Neural progenitor cell (in vitro differentiated cells): ENCODE data around the gene TSC22D3. TPM values are rescaled to one million over a fixed set of nuclear protein-coding genes. Genes with fewer than 3 reads are reported as not detected.

ENCODE experiments used
- DNase-seq: peaks from one replicate; pipeline ENCODE4 v3.0.0-alpha.2; 2016; ENCODE audit warnings: low spot score
- H2AFZ ChIP-seq: fragments of 200-600 bp; sonication (generic); replicated peaks from 2 replicates; pipeline ENCODE4 v1.6.1; 2016; ENCODE audit warnings: antibody characterized with exemption
- H3F3A ChIP-seq: fragments of 200-600 bp; sonication (generic); 2 replicates; pipeline ENCODE4 v1.6.1; 2016; ENCODE audit warnings: antibody characterized with exemption, low read depth
- H3K27ac ChIP-seq: fragments of 200-600 bp; sonication (generic); 2 replicates; pipeline ENCODE4 v1.5.1; 2016; ENCODE audit warnings: mild to moderate bottlenecking
- H3K27me3 ChIP-seq: fragments of 200-600 bp; sonication (generic); 2 replicates; pipeline ENCODE4 v1.6.1; 2016; ENCODE audit warnings: mild to moderate bottlenecking, moderate library complexity
- H3K36me3 ChIP-seq: fragments of 200-600 bp; sonication (generic); 2 replicates; pipeline ENCODE4 v1.5.1; 2016
- H3K4me1 ChIP-seq: fragments of 200-600 bp; sonication (generic); 2 replicates; pipeline ENCODE4 v1.6.1; 2016; ENCODE audit warnings: mixed run types
- H3K4me2 ChIP-seq: fragments of 200-600 bp; sonication (generic); 2 replicates; pipeline ENCODE4 v1.6.1; 2016
- H3K4me3 ChIP-seq: fragments of 200-600 bp; sonication (generic); 2 replicates; pipeline ENCODE4 v1.5.1; 2016
- H3K79me2 ChIP-seq: fragments of 200-600 bp; sonication (generic); 2 replicates; pipeline ENCODE4 v1.6.1; 2016; ENCODE audit warnings: low read depth
- H3K9ac ChIP-seq: fragments of 200-600 bp; sonication (generic); 2 replicates; pipeline ENCODE4 v1.6.1; 2016
- H3K9me3 ChIP-seq: fragments of 200-600 bp; sonication (generic); 2 replicates; pipeline ENCODE4 v1.5.1; 2016; ENCODE audit warnings: low read depth
- H4K20me1 ChIP-seq: fragments of 200-600 bp; sonication (generic); 2 replicates; pipeline ENCODE4 v1.6.1; 2016; ENCODE audit warnings: low read depth
- H3K27ac Mint-ChIP-seq: 3 replicates; pipeline ENCODE4 v1.8.0; 2021; ENCODE audit warnings: mixed read lengths
- H3K27me3 Mint-ChIP-seq: 2 replicates; pipeline ENCODE4 v1.8.0; 2022; ENCODE audit warnings: low read depth, mild to moderate bottlenecking, inconsistent platforms, moderate library complexity, mixed read lengths; ENCODE audit not compliant: insufficient read depth
- H3K36me3 Mint-ChIP-seq: 3 replicates; pipeline ENCODE4 v1.8.0; 2021; ENCODE audit warnings: mixed read lengths
- H3K4me1 Mint-ChIP-seq: 3 replicates; pipeline ENCODE4 v1.8.0; 2021; ENCODE audit warnings: mixed read lengths
- H3K4me3 Mint-ChIP-seq: 3 replicates; pipeline ENCODE4 v1.8.0; 2021; ENCODE audit warnings: mild to moderate bottlenecking, moderate library complexity, mixed read lengths
- H3K9me3 Mint-ChIP-seq: 3 replicates; pipeline ENCODE4 v1.8.0; 2020; ENCODE audit warnings: mixed read lengths
- EZH2 ChIP-seq: fragments of 200-600 bp; sonication (generic); IDR thresholded peaks from 2 replicates; pipeline ENCODE4 v1.6.1; 2017; ENCODE audit warnings: antibody characterized with exemption, mild to moderate bottlenecking, moderate library complexity
- EZH2phosphoT487 ChIP-seq: fragments of 200-600 bp; sonication (generic); IDR thresholded peaks from 2 replicates; pipeline ENCODE4 v1.6.1; 2017; ENCODE audit warnings: antibody characterized with exemption
- total RNA-seq: library from RNA; depleted of rRNA; stranded (reverse); fragments of >200 nt; gene quantifications from 2 replicates; pipeline ENCODE4 v1.2.3, GENCODE V29; 2015; ENCODE audit warnings: low replicate concordance
- TF ChIP-seq, protein P1 (sequence below): fragments of 200-600 bp; sonication (generic); IDR thresholded peaks from 2 replicates; pipeline ENCODE4 v1.5.1; 2017; ENCODE audit warnings: antibody characterized with exemption, mild to moderate bottlenecking

The TSC22D3 gene
- total RNA-seq, 1 donor from 2014 or later = 44.9 TPM

DNA sequence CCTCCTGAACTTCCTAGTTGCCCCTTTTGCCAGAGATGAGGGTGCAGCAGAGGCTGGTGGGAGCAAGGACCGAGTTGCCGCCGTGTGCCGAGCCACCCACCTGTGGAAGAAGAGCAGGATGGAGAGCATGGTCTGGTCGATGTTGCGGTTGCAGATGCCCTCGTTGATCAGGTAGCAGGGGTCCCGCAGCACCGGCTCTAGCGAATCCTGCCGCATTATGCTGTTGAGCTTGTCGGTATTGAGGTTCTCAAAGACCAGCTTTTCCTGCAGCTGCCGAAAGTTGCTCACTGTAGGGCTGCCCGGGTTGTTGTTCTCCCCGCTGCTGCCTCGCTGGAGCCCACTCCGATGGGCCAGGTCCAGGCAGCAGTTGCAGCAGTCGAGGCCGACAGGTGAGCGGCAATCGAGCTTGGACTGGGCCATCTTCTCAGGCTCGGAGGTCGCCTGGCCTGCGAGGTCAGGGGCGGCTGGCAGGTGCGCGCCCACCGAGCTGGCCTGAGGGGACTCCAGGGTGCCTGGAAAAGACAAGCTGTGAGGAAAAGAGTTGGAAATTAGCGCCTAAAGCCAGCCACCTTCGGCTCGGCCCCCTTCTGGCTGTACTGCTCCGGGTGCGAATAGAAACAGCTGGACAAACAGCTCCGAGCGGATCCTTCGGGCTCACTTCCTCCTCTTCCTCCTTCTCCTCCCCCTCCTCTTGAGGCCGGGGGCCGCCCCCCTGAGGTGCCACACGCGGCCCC is 420 bp downstream of the TSC22D3 start:
- Histone ChIP-seq H2AFZ (peak overlapping the region; percentile 87), H3K4me3 (peak overlapping the region; percentile 56), H3K79me2 (no peaks in the 10 kb centered on the region), H4K20me1 (no peaks in the 10 kb centered on the region), H3K4me1 (peaks cover 24% of the 10 kb centered on the region), H3F3A (no peaks in the 10 kb centered on the region), H3K9ac (no peak overlapping the region), H3K4me2 (peak overlapping the region; percentile 89), H3K36me3 (no peaks in the 10 kb centered on the region), H3K27me3 (peaks cover 52% of the 10 kb centered on the region), H3K9me3 (no peaks in the 10 kb centered on the region), H3K27ac (no peak overlapping the region)
- H3K9me3 Mint-ChIP-seq = no peaks in the 10 kb centered on the region
- no peaks in the 10 kb centered on the region for H3K36me3 Mint-ChIP-seq
- TF ChIP-seq EZH2 (peak; percentile 41), EZH2phosphoT487 (no peak)
- TF ChIP-seq, protein P1, sequence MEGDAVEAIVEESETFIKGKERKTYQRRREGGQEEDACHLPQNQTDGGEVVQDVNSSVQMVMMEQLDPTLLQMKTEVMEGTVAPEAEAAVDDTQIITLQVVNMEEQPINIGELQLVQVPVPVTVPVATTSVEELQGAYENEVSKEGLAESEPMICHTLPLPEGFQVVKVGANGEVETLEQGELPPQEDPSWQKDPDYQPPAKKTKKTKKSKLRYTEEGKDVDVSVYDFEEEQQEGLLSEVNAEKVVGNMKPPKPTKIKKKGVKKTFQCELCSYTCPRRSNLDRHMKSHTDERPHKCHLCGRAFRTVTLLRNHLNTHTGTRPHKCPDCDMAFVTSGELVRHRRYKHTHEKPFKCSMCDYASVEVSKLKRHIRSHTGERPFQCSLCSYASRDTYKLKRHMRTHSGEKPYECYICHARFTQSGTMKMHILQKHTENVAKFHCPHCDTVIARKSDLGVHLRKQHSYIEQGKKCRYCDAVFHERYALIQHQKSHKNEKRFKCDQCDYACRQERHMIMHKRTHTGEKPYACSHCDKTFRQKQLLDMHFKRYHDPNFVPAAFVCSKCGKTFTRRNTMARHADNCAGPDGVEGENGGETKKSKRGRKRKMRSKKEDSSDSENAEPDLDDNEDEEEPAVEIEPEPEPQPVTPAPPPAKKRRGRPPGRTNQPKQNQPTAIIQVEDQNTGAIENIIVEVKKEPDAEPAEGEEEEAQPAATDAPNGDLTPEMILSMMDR = peak; percentile 24
- H3K27me3 Mint-ChIP-seq = peaks cover 23% of the 10 kb centered on the region
- H3K4me1 Mint-ChIP-seq = peaks cover 19% of the 10 kb centered on the region
- peak; percentile 35 for DNase-seq
- H3K27ac Mint-ChIP-seq = no peak overlapping the region
- peak overlapping the region; percentile 80 for H3K4me3 Mint-ChIP-seq

DNA sequence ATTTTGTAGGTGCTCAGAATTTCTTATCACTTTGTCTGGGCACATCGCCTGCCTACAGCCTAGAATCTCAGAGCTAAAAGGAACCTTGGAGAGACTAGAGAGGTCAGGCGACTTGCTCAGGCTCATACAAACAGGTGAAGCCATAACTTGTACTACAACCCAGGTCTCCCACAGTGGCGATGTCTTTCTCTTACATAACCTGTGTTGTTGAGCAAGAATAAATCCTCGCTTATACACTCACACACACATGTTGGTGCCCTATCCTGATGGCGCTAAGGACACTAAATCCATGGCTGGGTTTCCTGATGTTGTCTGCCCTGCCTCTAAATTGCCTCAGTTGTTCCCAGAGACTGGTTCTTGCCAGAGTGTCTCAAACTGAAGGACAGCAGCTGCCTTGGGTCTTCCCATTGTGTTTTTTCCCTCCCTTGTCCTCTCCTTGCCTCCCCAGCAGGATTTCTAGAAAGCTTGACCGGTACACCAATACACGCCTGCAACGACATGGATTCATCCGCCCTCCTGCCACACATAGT is 1.6 kb downstream of the TSC22D3 start:
- peaks cover 24% of the 10 kb centered on the region for H3K4me1 ChIP-seq
- H3K9me3 ChIP-seq = no peaks in the 10 kb centered on the region
- Mint-ChIP-seq H3K36me3 (no peaks in the 10 kb centered on the region), H3K27ac (no peak overlapping the region), H3K4me3 (peak overlapping the region; percentile 80), H3K27me3 (peaks cover 22% of the 10 kb centered on the region), H3K4me1 (peaks cover 19% of the 10 kb centered on the region), H3K9me3 (no peaks in the 10 kb centered on the region)
- H3K4me3 ChIP-seq = no peak overlapping the region
- no peaks in the 10 kb centered on the region for H3F3A ChIP-seq
- no peaks in the 10 kb centered on the region for H4K20me1 ChIP-seq
- no peaks in the 10 kb centered on the region for H3K36me3 ChIP-seq
- no peak for DNase-seq
- H3K4me2 ChIP-seq = peak overlapping the region; percentile 56
- no peak overlapping the region for H3K27ac ChIP-seq
- H2AFZ ChIP-seq = no peak overlapping the region
- TF ChIP-seq EZH2phosphoT487 = no peak
- peaks cover 52% of the 10 kb centered on the region for H3K27me3 ChIP-seq
- no peaks in the 10 kb centered on the region for H3K79me2 ChIP-seq
- H3K9ac ChIP-seq = no peak overlapping the region

DNA sequence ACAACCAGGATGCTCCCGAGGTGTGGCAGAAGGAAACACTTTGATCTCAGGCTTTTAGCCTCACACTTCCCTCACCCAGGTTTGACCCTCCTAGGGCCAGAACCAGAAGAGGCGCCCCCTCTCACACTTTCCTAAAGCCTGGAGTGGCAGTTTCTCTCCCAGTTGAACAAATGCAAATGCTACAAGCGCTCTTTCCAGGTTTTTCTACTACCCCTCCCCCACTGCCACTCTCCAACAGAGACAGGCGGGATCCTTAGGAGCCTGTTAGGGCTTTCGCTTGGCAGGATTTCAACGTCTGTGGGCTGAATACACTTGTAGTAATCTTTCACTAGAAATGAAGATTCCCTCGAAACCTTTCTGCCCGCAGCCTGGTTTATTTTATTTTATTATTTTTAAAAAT is 2.4 kb downstream of the TSC22D3 start:
- Mint-ChIP-seq H3K27ac (no peak overlapping the region), H3K4me3 (no peak overlapping the region), H3K27me3 (peaks cover 22% of the 10 kb centered on the region), H3K36me3 (no peaks in the 10 kb centered on the region), H3K9me3 (no peaks in the 10 kb centered on the region), H3K4me1 (peaks cover 19% of the 10 kb centered on the region)
- Histone ChIP-seq H3K36me3 (no peaks in the 10 kb centered on the region), H3K4me3 (no peak overlapping the region), H3F3A (no peaks in the 10 kb centered on the region), H3K27me3 (peaks cover 52% of the 10 kb centered on the region), H3K4me1 (peaks cover 24% of the 10 kb centered on the region), H2AFZ (no peak overlapping the region), H3K9ac (no peak overlapping the region), H3K4me2 (peak overlapping the region; percentile 56), H3K27ac (no peak overlapping the region), H4K20me1 (no peaks in the 10 kb centered on the region), H3K9me3 (no peaks in the 10 kb centered on the region), H3K79me2 (no peaks in the 10 kb centered on the region)
- DNase-seq = peak; percentile 70
- TF ChIP-seq EZH2phosphoT487 (no peak), EZH2 (no peak)
- TF ChIP-seq, protein P1 = no peak
